Measurements from ENCODE around the gene TMX2. TPM values are rescaled to one million over a fixed set of nuclear protein-coding genes. Genes with fewer than 3 reads are reported as not detected.

Gene TMX2
- total and polyA plus RNA-seq, 7 donors: 31.5 to 192 (median 64.6) TPM

GRCh38 chr11:57758174-57758573 lies 45.8 kb downstream of the TMX2 start:
- DNase-seq (no peak), ATAC-seq (no peak)
- Histone ChIP-seq H3K4me3 (no peak overlapping the region), H3K27me3 (ENCODE audit: insufficient read depth in 3 of 3, low read length in 2 of 3) (no peaks in the 10 kb centered on the region), H3K4me1 (peaks cover under 1% of the 10 kb centered on the region), H3K9me3 (no peaks in the 10 kb centered on the region), H3K27ac (no peak overlapping the region), H3K36me3 (ENCODE audit: insufficient read depth in 1 of 2, low read depth in 1 of 2) (no peaks in the 10 kb centered on the region)
- intact Hi-C loops (cut with DNase I): loop anchor here in 1 of 2 donors (2.0 kb wide), 1 partner anchor 15 kb away; no protein-coding TSS in a partner anchor
- WGBS, 3 donors: 88 to 96% (median 89%) methylated on average over 3 of the region's 3 CpGs
- no peak for TF ChIP-seq CTCF (IDR thresholded peaks at IDR 0.05)

- Histone ChIP-seq H3K27ac (peak within 1 kb of the TSS; percentile 93), H3K9me3 (no peaks in the 10 kb centered on the region), H3K4me1 (peaks cover 30% of the 10 kb centered on the region), H3K27me3 (ENCODE audit: insufficient read depth in 3 of 3, low read length in 2 of 3) (no peaks in the 10 kb centered on the region), H3K36me3 (ENCODE audit: insufficient read depth in 1 of 2, low read depth in 1 of 2) (no peaks in the 10 kb centered on the region), H3K4me3 (peak within 1 kb of the TSS; percentile 83)
- intact Hi-C loops (cut with DNase I): loop anchor here (1.0 to 5.0 kb wide), 3 partner anchors 17 to 41 kb away; no protein-coding TSS in a partner anchor
- WGBS, 3 donors: 3 to 9% (median 4%) methylated on average over 13 of the region's 13 CpGs
- ATAC-seq (peak; percentile 99 to 100 (median 100)), DNase-seq (peak; percentile 80 to 91)
- TF ChIP-seq CTCF (IDR thresholded peaks at IDR 0.05): no peak
Observed at GRCh38 chr11:57761301-57762234, 49.2 kb downstream of the TMX2 start, which contains the start of gene CTNND1. CTNND1 (plus strand) TSS chr11:57761802; CDS start chr11:57791479, 29,677 bp downstream.

GRCh38 chr11:57762235-57762861 lies 50.0 kb downstream of the TMX2 start:
- Histone ChIP-seq H3K4me3 (peak overlapping the region; percentile 83), H3K27me3 (ENCODE audit: insufficient read depth in 3 of 3, low read length in 2 of 3) (no peaks in the 10 kb centered on the region), H3K27ac (peak overlapping the region; percentile 93), H3K4me1 (peaks cover 34% of the 10 kb centered on the region), H3K36me3 (ENCODE audit: insufficient read depth in 1 of 2, low read depth in 1 of 2) (no peaks in the 10 kb centered on the region), H3K9me3 (no peaks in the 10 kb centered on the region)
- intact Hi-C loops (cut with DNase I): loop anchor here (1.0 to 5.0 kb wide), 3 partner anchors 16 to 40 kb away; no protein-coding TSS in a partner anchor
- TF ChIP-seq CTCF (IDR thresholded peaks at IDR 0.05): no peak
- WGBS, 3 donors: 0 to 2% (median 1%) methylated on average over 9 of the region's 9 CpGs
- DNase-seq (no peak), ATAC-seq (peak in 3 of 4 donors; percentile 46 to 69 (median 60))

- intact Hi-C loops (cut with DNase I): loop anchor here (2.0 to 5.0 kb wide), 2 partner anchors 15 to 39 kb away; no protein-coding TSS in a partner anchor
- Histone ChIP-seq H3K27ac (peak overlapping the region; percentile 51), H3K36me3 (ENCODE audit: insufficient read depth in 1 of 2, low read depth in 1 of 2) (no peaks in the 10 kb centered on the region), H3K4me1 (peaks cover 38% of the 10 kb centered on the region), H3K9me3 (no peaks in the 10 kb centered on the region), H3K27me3 (ENCODE audit: insufficient read depth in 3 of 3, low read length in 2 of 3) (no peaks in the 10 kb centered on the region), H3K4me3 (peak overlapping the region; percentile 83)
- DNase-seq (no peak), ATAC-seq (peak in 2 of 4 donors; percentile 31 to 41)
- 7 to 10% (median 8%) methylated on average over 1 of the region's 1 CpG for WGBS, 3 donors
- peak; percentile 41 for TF ChIP-seq CTCF (IDR thresholded peaks at IDR 0.05)
Observed at GRCh38 chr11:57763568-57763967, 51.2 kb downstream of the TMX2 start.
